22Rv1 (cell line): ENCODE measurements around the gene BBX.

Source experiments
- ZFX ChIP-seq: fragments of 450-650 bp; IDR thresholded peaks from 2 replicates; pipeline ENCODE4 v1.6.1; 2017; ENCODE audit warnings: antibody characterized with exemption, borderline replicate concordance
- TF ChIP-seq, protein P1 (sequence below): fragments of 450-650 bp; IDR thresholded peaks from 2 replicates; pipeline ENCODE4 v1.5.1; 2017; ENCODE audit warnings: mild to moderate bottlenecking

- TF ChIP-seq, protein P1, sequence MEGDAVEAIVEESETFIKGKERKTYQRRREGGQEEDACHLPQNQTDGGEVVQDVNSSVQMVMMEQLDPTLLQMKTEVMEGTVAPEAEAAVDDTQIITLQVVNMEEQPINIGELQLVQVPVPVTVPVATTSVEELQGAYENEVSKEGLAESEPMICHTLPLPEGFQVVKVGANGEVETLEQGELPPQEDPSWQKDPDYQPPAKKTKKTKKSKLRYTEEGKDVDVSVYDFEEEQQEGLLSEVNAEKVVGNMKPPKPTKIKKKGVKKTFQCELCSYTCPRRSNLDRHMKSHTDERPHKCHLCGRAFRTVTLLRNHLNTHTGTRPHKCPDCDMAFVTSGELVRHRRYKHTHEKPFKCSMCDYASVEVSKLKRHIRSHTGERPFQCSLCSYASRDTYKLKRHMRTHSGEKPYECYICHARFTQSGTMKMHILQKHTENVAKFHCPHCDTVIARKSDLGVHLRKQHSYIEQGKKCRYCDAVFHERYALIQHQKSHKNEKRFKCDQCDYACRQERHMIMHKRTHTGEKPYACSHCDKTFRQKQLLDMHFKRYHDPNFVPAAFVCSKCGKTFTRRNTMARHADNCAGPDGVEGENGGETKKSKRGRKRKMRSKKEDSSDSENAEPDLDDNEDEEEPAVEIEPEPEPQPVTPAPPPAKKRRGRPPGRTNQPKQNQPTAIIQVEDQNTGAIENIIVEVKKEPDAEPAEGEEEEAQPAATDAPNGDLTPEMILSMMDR: no peak
- no peak for TF ChIP-seq ZFX
These were observed 81.5 kb downstream of the BBX start for GRCh38 chr3:107604057-107604822.
